ENCODE results near the gene HBP1.
"Not testable (repeated sequence)": the region's sequence is repeated elsewhere in the genome, so short reads cannot be mapped to it uniquely, and the experiment has no call there.

HBP1 gene, protein sequence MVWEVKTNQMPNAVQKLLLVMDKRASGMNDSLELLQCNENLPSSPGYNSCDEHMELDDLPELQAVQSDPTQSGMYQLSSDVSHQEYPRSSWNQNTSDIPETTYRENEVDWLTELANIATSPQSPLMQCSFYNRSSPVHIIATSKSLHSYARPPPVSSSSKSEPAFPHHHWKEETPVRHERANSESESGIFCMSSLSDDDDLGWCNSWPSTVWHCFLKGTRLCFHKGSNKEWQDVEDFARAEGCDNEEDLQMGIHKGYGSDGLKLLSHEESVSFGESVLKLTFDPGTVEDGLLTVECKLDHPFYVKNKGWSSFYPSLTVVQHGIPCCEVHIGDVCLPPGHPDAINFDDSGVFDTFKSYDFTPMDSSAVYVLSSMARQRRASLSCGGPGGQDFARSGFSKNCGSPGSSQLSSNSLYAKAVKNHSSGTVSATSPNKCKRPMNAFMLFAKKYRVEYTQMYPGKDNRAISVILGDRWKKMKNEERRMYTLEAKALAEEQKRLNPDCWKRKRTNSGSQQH

GRCh38 chr7:107168233-107169119 is at the start of gene HBP1:
Gene HBP1 (plus strand): TSS chr7:107169003. CDS start chr7:107179894, 10,891 bp downstream.
- peak; percentile 98 for DNase-seq (ENCODE audit: low spot score)

GRCh38 chr7:107119376-107120105 is 49.3 kb upstream of the HBP1 start:
- no peak for DNase-seq (ENCODE audit: low spot score)

DNA sequence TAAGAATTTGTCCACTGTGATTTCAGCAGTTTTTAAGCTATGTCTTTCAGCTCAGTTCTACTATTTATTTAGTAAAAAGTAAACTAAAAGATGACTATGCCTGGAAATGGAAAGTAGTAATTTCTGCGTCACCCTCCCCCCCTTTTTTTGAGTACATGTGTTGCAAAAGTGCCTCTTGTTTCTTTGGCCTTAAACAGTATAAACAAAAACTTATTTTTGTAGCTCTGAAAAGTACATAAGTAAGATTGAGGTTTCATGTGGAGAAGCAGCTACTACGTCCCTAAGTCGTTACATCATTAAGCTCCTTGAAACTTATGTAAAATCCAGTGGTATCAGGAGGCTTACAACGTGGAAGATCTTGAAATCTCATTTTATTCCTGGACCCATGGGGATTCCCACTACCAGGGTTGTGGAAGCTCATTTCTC is 46.3 kb upstream of the HBP1 start:
- DNase-seq (ENCODE audit: low spot score), result no peak

GRCh38 chr7:107123392-107123791 is 45.4 kb upstream of the HBP1 start:
- no peak for DNase-seq (ENCODE audit: low spot score)

GRCh38 chr7:107125475-107125874 is 43.3 kb upstream of the HBP1 start:
- DNase-seq (ENCODE audit: low spot score), result no peak

DNA sequence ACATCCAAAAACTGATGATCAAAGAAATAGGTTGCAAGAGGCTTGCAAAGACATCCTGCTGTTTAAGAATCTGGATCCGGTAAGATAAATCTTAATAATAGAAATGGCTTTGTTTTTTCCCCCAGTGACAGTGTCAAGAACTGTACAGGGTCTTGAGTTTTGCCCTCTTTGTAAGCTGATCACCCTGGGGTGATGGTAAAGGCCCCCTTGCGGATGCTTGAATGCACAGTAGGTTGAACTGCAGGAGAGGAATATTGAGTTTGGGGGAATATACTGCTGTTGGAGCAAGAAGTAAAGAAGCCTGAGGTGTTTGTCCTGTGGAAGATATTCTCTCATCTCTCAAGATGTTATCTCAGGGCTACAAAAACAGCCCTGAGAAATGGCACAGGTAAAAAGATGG is 40.6 kb upstream of the HBP1 start:
- no peak for DNase-seq (ENCODE audit: low spot score)

DNA sequence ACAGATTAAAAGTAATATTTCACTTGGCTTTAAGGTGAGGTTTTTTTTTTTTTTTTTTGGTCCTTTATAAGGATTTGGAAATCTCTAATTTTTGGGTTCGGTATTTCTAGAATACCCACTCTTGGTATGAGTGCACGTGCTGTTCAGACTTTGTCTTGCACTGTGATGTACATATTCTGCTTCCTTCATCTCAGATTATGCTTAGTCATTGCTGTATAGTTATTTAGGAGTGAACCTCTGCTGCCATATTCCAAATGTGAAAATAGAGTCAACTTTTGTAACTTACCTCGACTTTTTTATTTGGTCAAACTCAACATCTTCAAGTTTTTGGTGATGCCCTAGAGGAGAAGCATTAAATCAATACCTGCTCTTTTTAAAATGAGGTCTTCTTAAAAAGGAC is 40.1 kb upstream of the HBP1 start:
- DNase-seq (ENCODE audit: low spot score), result no peak

DNA sequence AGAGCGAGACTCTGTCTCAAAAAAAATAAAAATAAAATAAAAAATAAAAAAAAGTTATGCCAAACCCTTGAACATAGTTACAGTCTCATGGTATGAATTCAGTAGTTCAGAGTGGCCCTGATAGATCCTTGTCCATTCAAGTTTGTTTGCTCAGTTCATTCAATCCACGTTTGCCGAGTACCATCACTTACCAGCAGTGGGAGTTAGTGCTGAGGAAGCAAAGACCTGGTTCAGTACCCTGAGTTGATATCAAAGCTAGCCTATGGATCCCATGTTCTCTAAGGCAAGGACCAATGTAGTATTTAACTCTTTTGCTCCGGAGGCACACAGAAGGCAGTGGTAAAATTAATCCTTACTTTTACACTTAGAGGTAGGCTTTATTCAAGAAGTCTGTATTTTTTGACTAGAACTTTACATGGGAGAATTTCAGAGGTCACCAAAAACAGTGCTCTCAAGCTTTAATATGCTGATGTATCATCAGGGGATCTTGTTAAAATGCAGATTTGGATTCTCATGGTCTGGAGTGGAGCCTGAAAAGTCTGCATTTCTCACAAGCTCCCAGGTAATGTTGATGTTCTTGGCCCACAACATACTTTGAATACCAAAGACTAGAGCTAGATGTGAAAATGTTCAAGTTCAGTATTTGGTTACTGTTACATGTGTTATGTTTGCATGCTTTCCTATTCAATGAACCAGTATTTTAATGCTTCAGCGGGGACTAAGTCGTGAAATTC is 38.1 kb upstream of the HBP1 start:
- no peak for DNase-seq (ENCODE audit: low spot score)

DNA sequence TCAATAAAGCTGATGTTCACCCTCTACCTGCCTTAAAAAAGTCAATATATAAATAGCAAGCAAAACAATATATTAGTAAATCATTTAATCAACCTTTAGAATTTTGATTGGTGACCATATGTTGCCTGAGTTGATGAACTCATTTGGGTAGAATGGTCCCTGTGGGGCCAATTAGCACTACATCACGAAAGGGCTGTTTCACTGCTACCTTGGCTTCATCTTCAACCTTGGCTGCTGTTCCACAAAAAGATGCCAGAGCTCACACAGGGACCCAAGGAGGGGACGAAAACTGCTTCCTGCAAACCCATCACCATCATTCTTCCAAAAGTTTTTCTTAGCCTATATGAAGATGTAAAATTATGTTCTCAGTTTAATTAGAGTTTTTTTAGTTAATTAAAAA is 35.4 kb upstream of the HBP1 start:
- no peak for DNase-seq (ENCODE audit: low spot score)

- DNase-seq (ENCODE audit: low spot score), result peak; percentile 7
Observed at GRCh38 chr7:107138696-107139420, 29.9 kb upstream of the HBP1 start.

- not testable (repeated sequence) for DNase-seq (ENCODE audit: low spot score)
Observed at GRCh38 chr7:107143875-107144274, 24.9 kb upstream of the HBP1 start.

DNA sequence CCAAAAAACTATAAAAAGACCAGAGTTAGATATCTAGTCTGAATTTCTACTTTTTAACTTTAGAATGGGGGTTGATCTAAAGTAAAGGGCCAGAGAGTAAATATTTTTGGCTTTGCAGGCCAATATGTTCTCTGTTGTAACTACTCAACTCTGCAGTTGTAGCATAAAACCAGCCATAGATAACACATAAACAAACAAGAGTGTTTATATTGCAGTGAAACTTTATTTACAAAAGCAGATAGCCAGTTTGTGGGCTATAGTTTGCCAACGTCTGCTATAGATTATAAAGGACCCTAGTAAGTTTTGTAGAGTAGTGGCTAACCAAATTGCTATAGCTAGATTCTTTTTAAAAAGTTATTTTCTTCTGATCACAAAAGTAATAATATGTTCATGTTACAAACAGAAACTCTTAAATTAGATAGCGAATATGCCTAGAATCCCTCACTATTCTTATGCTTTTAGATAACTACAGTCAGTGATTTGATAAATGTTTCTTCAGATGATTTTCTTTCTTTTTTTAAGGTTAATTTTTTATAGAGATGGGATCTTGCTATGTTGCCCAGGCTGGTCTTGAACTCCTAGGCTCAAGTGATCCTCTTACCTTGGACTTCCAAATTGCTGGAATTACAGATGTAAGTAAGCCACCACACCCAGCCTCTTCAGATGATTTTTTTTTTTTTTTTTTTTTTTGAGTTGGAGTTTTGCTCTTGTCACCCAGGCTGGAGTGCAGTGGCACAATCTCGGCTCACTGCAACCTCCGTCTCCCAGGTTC is 23.6 kb upstream of the HBP1 start:
- DNase-seq (ENCODE audit: low spot score), result no peak

DNA sequence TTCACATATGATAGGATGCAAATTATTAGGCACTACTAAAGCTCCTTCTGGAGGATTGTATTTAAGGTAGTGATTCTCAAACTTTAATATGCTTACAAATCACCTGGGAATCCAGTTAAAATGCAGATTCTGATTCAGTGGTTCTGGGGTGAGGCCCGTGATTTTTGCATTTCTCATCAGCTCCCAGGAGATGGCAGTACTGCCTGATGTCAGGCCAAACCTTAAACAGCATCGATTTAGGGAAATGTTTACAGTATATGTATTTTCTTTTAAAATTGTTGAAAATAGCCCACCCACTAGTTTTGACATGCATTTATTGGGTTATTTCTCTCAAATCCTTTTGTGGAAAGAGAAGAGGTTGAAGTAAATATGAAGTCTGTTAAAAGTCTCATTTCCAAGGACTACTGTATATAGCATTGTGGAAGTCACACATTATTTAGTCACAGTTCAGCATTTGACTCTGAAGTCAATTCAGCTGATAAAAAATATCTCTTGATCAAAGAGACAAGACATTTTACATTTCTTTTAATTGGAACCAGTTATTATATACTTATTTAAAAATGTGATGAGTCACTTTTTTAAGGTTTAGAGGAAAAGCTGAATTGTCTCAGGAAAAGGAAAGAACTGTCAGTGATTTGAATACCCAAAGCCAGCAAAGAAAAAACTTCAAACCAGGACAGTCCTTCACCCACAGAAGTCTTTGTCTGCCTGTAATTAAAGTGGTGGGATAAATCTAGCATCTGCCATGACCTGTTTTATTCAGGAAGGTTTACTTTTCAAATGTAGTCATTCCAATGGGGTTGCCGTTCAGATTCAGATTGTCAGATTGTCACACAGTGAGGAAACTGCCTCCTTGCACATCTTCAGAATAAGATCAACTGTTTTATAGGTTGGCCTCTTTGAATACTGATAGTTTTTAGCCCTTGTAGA is 21.1 kb upstream of the HBP1 start:
- peak; percentile 55 for DNase-seq (ENCODE audit: low spot score)

DNA sequence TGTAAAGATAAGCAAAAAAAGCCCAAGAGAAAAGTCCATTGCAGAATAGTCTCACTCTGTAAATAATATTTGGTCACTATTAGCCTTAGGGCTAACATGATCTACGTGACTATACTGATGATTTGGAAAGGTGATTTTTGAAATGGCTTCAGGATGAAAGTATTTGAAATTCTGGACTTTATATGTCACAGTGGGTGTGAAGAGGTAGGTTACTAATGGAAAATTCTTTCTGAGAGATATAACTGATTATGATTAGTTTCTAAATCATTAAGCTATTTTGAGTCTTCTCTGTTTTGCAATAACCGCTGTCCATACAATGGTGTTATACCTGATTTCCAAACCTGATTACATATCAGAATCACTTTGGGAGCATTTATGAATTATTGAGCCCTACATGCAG is 20.1 kb upstream of the HBP1 start:
- no peak for DNase-seq (ENCODE audit: low spot score)

GRCh38 chr7:107149863-107150262 is 18.9 kb upstream of the HBP1 start:
- DNase-seq (ENCODE audit: low spot score), result no peak

DNA sequence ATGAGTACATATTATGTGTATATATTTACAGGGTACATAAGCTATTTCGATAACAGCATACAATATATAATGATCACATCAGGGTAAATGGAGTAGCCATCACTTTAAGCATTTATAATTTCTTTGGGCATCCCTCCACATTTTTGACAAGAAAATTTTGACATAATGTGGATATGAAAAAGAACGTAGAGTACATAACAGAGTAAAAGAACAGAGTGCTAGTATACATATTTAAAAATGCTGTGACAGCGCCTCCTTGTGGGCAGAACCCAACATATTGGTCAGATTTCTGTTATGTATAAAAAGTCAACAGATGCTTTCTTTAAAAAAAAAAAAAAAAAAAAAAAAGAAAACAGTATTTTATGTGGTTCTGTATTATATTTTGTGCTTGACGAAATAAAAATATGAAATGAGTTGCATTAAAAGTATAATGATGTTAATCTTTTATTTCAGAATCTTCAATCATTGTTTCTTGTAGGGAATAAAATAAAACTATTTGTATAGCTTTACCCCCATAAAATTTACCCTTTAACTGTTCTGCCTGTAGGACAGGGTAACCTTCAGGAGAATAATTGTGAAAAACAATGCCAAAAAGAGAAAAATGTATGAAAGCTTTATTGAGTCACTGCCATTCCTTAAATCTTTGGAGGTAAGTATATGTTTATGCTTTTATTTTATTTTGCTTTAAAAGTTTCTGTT is 18.3 kb upstream of the HBP1 start:
- peak; percentile 46 for DNase-seq (ENCODE audit: low spot score)

DNA sequence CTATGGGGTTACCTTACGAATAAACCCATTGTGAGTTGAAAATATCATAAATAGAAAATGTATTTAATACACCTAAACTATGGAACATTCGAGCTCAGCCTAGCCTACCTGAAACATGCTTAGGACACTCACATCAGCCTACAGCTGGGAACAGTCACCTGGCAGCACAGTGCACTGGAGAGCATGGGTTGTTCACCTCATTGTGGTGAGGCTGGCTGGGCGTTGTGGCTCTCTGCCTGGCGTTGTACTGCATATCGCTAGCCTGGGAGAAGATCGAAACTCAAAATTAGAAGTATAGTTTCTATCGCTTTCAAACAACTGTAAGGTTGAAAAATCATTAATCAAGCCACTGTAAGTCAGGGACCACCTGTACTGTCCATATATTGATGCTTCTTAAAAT is 17.3 kb upstream of the HBP1 start:
- DNase-seq (ENCODE audit: low spot score), result no peak

GRCh38 chr7:107152011-107152410 is 16.8 kb upstream of the HBP1 start:
- DNase-seq (ENCODE audit: low spot score), result peak; percentile 14
